Astrocyte (in vitro differentiated cells and primary cell): ENCODE results near the gene KCNJ18. TPM values are rescaled to one million over a fixed set of nuclear protein-coding genes. Genes with fewer than 3 reads are reported as not detected.
"Not testable (repeated sequence)": the region's sequence is repeated elsewhere in the genome, so short reads cannot be mapped to it uniquely, and the experiment has no call there.

ENCODE experiments used
- DNase-seq: peaks from one replicate; pipeline ENCODE4 v3.0.0-alpha.2; 2010; ENCODE audit warnings: low read depth
- FAIRE-seq: peaks from 2 replicates; lab custom pipeline; 2011; peaks lifted over from hg19 to GRCh38; lab: Jason Lieb, UNC
- H2AFZ ChIP-seq: 2 replicates; pipeline ENCODE4 v1.6.0; 2012; ENCODE audit warnings: low read depth, low read length, inconsistent platforms
- H3K27ac ChIP-seq: 2 replicates; pipeline ENCODE4 v1.5.1; 2011; ENCODE audit warnings: low read depth, low read length, inconsistent platforms
- H3K27me3 ChIP-seq: 2 replicates; pipeline ENCODE4 v1.6.0; 2011; ENCODE audit warnings: low read length, inconsistent platforms; ENCODE audit not compliant: insufficient read depth
- H3K36me3 ChIP-seq: 2 replicates; pipeline ENCODE4 v1.5.1; 2011; ENCODE audit warnings: low read length, inconsistent platforms; ENCODE audit not compliant: insufficient read depth
- H3K4me1 ChIP-seq: 2 replicates; pipeline ENCODE4 v1.5.1; 2011; ENCODE audit warnings: low read length, inconsistent platforms; ENCODE audit not compliant: insufficient read depth
- H3K4me2 ChIP-seq: 2 replicates; pipeline ENCODE4 v1.6.0; 2012; ENCODE audit warnings: low read length, inconsistent platforms
- H3K4me3 ChIP-seq: 2 replicates; pipeline ENCODE4 v1.5.1; 2011; ENCODE audit warnings: low read depth, mild to moderate bottlenecking, low read length, inconsistent platforms; ENCODE audit not compliant: insufficient read depth
- H3K79me2 ChIP-seq: 2 replicates; pipeline ENCODE4 v1.6.0; 2012; ENCODE audit warnings: mild to moderate bottlenecking, low read length, inconsistent platforms; ENCODE audit not compliant: insufficient read depth
- H3K9ac ChIP-seq: 2 replicates; pipeline ENCODE4 v1.6.0; 2012; ENCODE audit warnings: mild to moderate bottlenecking, low read length, inconsistent platforms
- H3K9me3 ChIP-seq: 2 replicates; pipeline ENCODE4 v1.5.1; 2012; ENCODE audit warnings: low read depth, mild to moderate bottlenecking, low read length, inconsistent platforms; ENCODE audit not compliant: insufficient read depth
- H4K20me1 ChIP-seq: 2 replicates; pipeline ENCODE4 v1.6.0; 2012; ENCODE audit warnings: low read length, inconsistent platforms; ENCODE audit not compliant: insufficient read depth
- H3K27ac Mint-ChIP-seq: one replicate; pipeline ENCODE4 v1.8.0; 2021; ENCODE audit warnings: mild to moderate bottlenecking, mixed read lengths; ENCODE audit not compliant: unreplicated experiment
- H3K27me3 Mint-ChIP-seq: one replicate; pipeline ENCODE4 v1.8.0; 2021; ENCODE audit warnings: low read depth, mixed read lengths; ENCODE audit not compliant: unreplicated experiment
- H3K36me3 Mint-ChIP-seq: one replicate; pipeline ENCODE4 v1.8.0; 2021; ENCODE audit warnings: low read depth, mixed read lengths; ENCODE audit not compliant: unreplicated experiment
- H3K4me1 Mint-ChIP-seq: one replicate; pipeline ENCODE4 v1.8.0; 2021; ENCODE audit warnings: low read depth, mixed read lengths; ENCODE audit not compliant: unreplicated experiment
- H3K4me3 Mint-ChIP-seq: one replicate; pipeline ENCODE4 v1.8.0; 2021; ENCODE audit warnings: mild to moderate bottlenecking, moderate library complexity, mixed read lengths; ENCODE audit not compliant: unreplicated experiment
- H3K9me3 Mint-ChIP-seq: one replicate; pipeline ENCODE4 v1.8.0; 2021; ENCODE audit warnings: mild to moderate bottlenecking, mixed read lengths; ENCODE audit not compliant: unreplicated experiment
- total RNA-seq: library from RNA; stranded (reverse); gene quantifications from 2 replicates; pipeline ENCODE4 v1.2.1, GENCODE V29; 2021

Gene KCNJ18
- total RNA-seq, 1 donor from 2014 or later: not detected

DNA sequence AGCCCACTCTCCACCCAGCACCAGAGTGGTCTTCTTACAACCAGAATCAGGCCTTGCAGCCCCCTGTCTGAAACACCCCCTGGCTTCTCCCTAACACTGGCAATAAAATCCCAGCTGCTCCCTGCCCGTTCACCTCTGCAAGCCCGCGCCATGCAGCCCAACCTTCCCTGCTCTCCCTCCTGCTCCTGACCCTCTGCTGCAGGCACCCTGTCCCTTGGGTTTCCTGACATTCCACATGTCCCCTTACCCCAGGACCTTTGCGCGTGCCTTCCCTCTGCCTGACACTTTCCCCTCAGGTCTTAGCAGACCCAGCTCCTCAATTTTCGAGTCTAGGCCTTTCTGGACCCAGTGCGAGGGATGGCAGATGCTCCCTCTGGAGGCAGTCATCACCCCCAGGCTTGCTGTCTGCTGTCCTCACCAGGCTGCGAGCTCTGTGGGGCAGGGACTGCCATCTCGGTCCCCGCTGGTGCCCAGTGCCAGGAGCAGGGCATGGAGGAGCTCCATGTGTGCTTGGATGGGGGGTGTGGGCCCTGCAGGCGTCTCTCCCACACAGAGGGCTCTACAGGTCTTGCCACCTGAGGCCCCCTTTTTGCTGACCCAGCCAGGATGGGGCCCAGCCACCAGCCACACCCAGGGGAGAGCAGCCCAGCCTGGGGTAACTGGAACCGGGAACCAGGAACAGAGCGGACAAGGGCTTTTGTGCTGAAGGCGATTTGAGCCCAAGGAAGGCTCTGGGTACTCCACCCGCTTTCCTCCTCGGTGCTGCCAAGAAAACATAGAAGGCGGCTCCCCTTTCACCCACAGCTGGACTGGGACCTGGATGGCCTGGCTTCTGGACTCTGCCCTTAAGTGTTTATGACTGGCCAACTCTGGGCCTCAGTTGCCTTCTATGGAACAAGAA is 15.6 kb downstream of the KCNJ18 start:
- peaks cover 11% of the 10 kb centered on the region for H3K9me3 Mint-ChIP-seq
- H3K4me1 Mint-ChIP-seq, H3K36me3 Mint-ChIP-seq, H3K27ac Mint-ChIP-seq, H3K4me2 ChIP-seq, H3K27ac ChIP-seq, H2AFZ ChIP-seq, FAIRE-seq, H3K27me3 Mint-ChIP-seq, H3K36me3 ChIP-seq, H4K20me1 ChIP-seq, H3K4me3 Mint-ChIP-seq, H3K4me3 ChIP-seq, H3K79me2 ChIP-seq, H3K9ac ChIP-seq, H3K27me3 ChIP-seq, H3K9me3 ChIP-seq, DNase-seq, H3K4me1 ChIP-seq: not testable (repeated sequence)

DNA sequence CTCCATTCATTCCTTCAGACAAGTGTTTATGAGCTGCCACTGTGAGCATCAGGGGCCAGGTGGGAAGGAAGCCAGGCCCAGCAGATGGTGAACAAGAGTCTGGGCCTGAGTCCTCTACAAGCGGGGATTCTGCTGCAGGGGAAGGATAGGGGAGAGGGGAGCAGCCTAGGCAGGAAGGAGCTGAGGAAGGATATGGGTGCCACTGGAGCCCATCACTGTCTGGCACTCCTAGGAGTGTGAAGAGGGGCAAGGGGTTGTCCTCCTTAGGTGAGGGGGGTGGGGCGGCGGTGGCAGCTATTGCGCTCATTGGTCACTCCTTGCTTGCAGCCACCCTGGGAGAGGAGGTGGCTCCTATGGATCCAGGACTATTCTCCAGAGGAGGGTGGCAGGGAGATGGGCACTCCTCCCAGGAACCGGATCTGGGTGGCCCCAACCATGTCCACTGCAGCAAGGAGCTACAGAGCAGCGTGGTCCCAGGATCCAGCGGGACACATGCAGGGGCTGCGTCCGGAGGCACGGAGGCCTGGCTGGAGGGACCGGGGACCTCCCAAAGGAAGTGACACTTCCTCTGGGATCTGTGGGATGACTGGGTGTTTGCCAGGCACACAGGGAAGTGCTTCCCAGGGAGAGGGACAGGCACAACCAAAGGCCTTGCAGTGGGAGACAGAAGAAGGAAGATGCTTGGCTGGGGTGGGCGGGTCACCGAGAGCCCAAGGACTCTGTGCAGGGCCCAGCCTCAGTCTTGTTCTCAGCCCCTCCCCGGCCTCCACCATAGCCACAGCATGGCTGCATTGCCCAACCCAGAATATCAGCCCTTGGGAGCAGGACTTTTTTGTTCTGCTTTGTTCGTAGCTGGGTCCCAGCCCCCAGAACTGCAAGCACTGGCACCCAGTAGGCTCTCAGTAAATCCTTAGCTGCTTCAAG is 16.6 kb downstream of the KCNJ18 start:
- not testable (repeated sequence) for H4K20me1 ChIP-seq
- H3K9me3 Mint-ChIP-seq: peaks cover 11% of the 10 kb centered on the region

DNA sequence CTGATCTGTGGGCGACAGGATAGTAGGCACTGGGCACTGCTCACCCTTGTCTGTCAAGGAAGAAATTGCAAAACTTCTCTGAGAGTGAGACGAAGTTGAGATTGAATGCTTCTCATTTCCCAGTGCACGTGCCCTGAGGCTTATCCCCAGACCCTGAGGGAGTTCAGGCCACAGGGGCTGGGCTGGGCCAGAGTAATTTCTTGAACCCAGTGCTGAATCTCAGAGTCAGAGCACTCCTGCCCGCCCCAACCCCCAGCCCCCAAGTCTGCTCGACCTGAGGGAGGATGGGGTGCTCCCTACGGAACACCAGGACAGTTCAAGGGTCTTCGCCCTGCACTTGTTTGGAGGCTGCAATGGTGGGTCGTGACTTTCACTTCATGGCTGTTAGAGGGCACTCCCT is 17.7 kb downstream of the KCNJ18 start:
- H3K9ac ChIP-seq, H4K20me1 ChIP-seq, H3K4me1 Mint-ChIP-seq, H3K4me3 Mint-ChIP-seq, H3K9me3 ChIP-seq, H3K36me3 ChIP-seq, H3K4me1 ChIP-seq, DNase-seq, H3K36me3 Mint-ChIP-seq, H3K27ac ChIP-seq, FAIRE-seq, H2AFZ ChIP-seq, H3K4me3 ChIP-seq, H3K9me3 Mint-ChIP-seq, H3K27me3 ChIP-seq, H3K4me2 ChIP-seq, H3K27me3 Mint-ChIP-seq, H3K27ac Mint-ChIP-seq, H3K79me2 ChIP-seq: not testable (repeated sequence)

More for the DNA sequence above, 16.6 kb downstream of the KCNJ18 start:
- H3K4me1 ChIP-seq, FAIRE-seq, H3K27me3 Mint-ChIP-seq, DNase-seq, H3K27ac ChIP-seq, H3K4me3 Mint-ChIP-seq, H3K27me3 ChIP-seq, H3K36me3 Mint-ChIP-seq, H2AFZ ChIP-seq, H3K4me3 ChIP-seq, H3K79me2 ChIP-seq, H3K36me3 ChIP-seq, H3K9me3 ChIP-seq, H3K27ac Mint-ChIP-seq, H3K4me1 Mint-ChIP-seq, H3K9ac ChIP-seq, H3K4me2 ChIP-seq: not testable (repeated sequence)

DNA sequence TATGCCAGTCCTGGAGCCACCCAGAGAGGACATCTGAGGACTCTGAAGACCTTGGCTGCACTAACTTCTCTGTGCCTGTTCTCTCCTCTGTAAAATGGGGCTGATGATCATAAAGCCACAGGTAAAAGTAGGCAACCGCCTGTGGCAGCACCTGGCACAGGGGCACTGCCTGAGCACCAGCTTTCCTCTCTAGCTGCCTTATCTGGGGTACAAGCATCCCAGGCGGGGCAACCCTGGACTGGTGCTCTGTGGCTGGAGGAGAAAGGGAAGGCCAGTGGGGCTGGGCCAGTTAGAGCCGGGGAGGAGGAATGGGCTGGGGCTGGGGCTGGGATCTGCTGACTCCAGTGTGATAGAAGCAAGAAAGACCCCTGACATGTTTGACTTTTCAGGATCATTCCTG is 18.2 kb downstream of the KCNJ18 start:
- not testable (repeated sequence) for H3K4me3 ChIP-seq, H3K27ac Mint-ChIP-seq, H3K27ac ChIP-seq, H3K9me3 Mint-ChIP-seq, H3K36me3 ChIP-seq, H3K4me1 Mint-ChIP-seq, H3K36me3 Mint-ChIP-seq, FAIRE-seq, H3K4me3 Mint-ChIP-seq, H3K9me3 ChIP-seq, H3K27me3 Mint-ChIP-seq, H3K79me2 ChIP-seq, H2AFZ ChIP-seq, H3K9ac ChIP-seq, H3K4me1 ChIP-seq, H3K4me2 ChIP-seq, H3K27me3 ChIP-seq, H4K20me1 ChIP-seq, DNase-seq
